ENCODE data around the gene SLC6A3. TPM values are rescaled to one million over a fixed set of nuclear protein-coding genes. Genes with fewer than 3 reads are reported as not detected.

Gene SLC6A3
- total RNA-seq, 2 donors from 2014 or later = not detected

DNA sequence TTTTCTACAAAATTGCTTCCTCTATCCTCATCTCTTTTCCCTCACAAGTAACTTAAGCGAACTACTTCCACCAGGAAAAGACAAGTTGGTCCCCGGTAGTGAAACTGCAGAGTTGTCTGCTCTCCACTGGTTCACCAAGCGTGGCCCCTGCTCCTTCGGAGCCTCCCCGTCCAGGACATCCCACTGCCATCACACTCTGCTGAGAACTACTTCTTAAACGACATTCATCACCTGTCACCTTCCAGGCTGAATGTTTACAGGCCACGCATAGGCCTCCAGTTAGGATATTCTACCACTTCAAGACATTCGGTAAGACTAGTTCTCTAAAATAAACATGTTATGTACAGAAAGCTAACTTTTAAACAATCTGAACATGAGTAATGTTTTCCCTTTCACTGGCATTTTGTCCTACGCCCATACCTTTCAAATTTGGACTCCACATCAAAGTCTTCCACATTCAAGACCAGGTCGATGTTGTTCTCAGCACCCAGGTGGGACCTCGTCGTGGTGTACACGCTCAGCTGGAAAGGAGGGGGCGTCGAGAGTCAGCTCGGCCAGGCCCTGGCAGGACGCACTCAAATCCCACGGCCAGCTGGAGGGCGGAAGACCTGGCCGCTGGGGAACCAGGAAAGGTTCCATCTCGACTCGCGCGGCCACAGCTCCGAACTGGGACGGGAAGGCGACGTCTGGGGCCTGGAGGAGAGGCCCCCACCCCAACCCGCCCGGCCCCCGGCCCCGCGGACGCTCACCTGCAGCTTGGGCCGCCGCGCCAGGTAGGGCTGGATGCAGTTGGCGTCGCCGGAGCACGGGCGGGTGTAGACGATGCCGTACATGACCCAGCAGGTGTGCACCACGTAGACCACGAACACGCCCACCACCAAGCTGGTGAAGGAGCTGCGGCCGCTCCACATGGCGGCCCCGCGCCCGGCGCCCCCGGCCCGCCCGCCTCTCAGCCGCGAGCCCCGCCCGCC is 101.0 kb downstream of the SLC6A3 start:
- H3K9me3 Mint-ChIP-seq = no peaks in the 10 kb centered on the region
- peak overlapping the region; percentile 91 for H3K27ac Mint-ChIP-seq
- H3K4me1 Mint-ChIP-seq = peaks cover 12% of the 10 kb centered on the region
- H3K4me3 Mint-ChIP-seq = peak overlapping the region; percentile 96
- no peaks in the 10 kb centered on the region for H3K27me3 Mint-ChIP-seq
- ATAC-seq (replicated peaks) = peak; percentile 12
- peaks cover 43% of the 10 kb centered on the region for H3K36me3 Mint-ChIP-seq (ENCODE audit: low read depth)

DNA sequence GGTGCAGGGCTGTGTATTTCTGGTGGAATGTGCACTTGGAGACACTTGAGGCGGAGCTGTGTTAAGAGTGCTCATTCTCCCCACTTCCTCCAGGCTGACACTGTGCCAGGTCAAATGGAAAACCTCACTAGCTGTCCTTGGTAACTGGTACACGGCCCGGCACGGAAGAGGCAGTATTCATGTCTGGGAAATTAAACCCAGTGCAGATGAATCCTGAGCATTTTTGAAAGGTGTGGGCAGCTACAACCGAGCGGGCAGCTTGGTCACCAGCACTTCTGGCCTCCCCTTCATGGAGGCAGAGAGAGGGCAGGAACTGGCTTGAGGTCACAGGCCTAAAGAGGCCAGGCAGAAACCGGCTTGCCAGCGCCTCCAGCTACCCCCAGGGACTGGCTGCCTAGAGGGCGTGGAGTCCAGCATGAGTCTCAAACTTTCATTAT is 101.9 kb downstream of the SLC6A3 start:
- Mint-ChIP-seq H3K27me3 (no peaks in the 10 kb centered on the region), H3K27ac (peak overlapping the region; percentile 91), H3K9me3 (no peaks in the 10 kb centered on the region), H3K36me3 (ENCODE audit: low read depth) (peaks cover 48% of the 10 kb centered on the region), H3K4me1 (peaks cover 12% of the 10 kb centered on the region), H3K4me3 (peak overlapping the region; percentile 96)
- ATAC-seq (replicated peaks) = no peak

Other genes with a start within 250 kb of the SLC6A3 start
- not detected for gene SLC6A19, start 243.8 kb downstream of the SLC6A3 start, total RNA-seq
- not detected for gene SLC6A18, start 220.1 kb downstream of the SLC6A3 start, total RNA-seq
- 1 to 10 TPM; 4.6 to 9.1 TPM for gene TERT, start 150.4 kb downstream of the SLC6A3 start, total RNA-seq
- 100 to 1,000 TPM in 1 of 2 donors, 10 to 100 TPM in 1; 42.3 to 118 TPM for gene CLPTM1L, start 100.3 kb downstream of the SLC6A3 start, total RNA-seq
- gene LPCAT1, start 78.5 kb upstream of the SLC6A3 start, total RNA-seq = 10 to 100 TPM; 38.5 to 62.7 TPM